GM21723 (cell line): ENCODE data around the gene DBP.
"Not testable (repeated sequence)": the region's sequence is repeated elsewhere in the genome, so short reads cannot be mapped to it uniquely, and the experiment has no call there.

Experiments used
- ATAC-seq: cut with Tn5 transposase; IDR thresholded peaks from one replicate; pipeline ENCODE4 v1.9.1; 2021; ENCODE audit warnings: mild to moderate bottlenecking, moderate library complexity; ENCODE audit not compliant: unreplicated experiment

DBP gene

DNA sequence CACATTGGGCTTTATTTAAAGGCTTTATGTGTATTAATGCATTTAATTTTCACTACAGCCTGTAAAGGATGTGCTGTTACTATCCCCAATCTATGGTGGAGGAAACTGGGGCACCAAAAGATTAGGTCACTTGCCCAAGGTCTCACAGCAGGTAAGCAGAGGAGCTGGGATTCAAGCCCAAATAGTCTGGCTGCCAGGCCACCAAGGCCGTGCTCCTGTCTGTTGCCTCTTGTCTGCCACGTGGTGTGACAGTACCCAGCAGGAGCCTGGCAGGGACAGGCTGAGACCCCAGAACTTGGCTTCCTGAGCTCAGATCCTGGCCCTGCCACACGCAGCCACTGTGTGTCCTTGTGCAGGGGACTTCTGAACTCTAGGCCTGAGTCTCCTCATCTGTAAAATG, 31.2 kb upstream of the DBP start:
- no peak for ATAC-seq

DNA sequence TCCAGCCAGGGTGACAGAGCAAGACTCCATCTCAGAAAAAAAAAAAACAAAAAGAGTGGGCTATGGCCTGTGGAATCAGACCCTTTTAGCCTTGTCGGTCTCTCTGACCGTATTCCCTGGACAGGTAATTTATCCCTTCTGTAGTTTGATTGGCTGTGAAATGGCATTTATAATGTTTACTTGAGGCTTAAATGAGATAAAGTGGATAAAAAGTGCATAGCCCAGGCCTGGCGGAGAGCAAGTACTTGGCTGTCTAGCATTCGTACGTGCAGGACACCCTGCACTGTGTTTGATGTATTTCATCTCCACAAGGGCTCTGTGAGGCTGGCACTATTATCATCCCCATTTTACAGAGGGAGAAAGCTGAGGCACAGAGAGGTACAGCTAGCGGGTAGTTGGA, 28.6 kb upstream of the DBP start:
- ATAC-seq: no peak

DNA sequence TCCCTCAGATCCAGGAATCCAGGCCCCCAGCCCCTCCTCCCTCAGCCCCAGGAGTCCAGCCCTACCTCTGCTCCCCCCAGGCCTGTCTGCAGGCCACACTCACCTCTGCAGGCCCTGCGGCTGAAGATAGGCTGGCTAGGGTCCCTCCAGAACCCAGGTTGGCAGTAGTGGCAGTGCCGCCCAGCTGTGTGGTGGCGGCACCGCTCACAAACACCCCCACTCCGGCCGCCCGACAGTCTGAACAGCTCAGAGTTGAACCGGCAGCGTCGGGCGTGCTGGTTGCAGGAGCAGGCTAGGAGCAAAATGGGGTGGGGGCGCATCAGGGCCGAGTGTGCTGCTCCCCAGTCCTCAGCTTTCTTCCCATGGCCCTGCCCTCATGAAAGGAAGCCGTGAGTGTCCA, 27.3 kb upstream of the DBP start:
- ATAC-seq: no peak

- ATAC-seq: no peak
Measured at GRCh38 chr19:48663667-48664066, 26.5 kb upstream of the DBP start.

DNA sequence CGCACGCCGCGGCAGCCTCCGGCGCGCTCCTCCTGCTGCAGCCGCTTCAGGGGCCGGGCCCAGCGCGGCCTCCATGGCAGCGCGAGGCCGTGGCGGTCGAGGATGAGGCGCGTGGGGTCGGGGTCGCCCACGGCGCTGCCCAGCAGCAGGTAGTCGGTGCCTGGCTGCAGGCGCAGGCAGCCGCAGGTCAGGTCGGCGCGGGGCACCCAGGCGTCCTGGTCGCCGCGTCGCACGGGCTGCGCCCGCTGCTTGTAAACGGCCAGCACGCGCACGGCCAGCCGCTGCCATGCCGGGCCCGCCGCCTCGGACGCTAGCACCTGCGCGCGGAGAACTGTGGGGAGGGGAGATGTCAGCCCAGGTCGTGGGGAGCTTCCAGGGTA, 24.5 kb upstream of the DBP start:
- ATAC-seq: no peak

DNA sequence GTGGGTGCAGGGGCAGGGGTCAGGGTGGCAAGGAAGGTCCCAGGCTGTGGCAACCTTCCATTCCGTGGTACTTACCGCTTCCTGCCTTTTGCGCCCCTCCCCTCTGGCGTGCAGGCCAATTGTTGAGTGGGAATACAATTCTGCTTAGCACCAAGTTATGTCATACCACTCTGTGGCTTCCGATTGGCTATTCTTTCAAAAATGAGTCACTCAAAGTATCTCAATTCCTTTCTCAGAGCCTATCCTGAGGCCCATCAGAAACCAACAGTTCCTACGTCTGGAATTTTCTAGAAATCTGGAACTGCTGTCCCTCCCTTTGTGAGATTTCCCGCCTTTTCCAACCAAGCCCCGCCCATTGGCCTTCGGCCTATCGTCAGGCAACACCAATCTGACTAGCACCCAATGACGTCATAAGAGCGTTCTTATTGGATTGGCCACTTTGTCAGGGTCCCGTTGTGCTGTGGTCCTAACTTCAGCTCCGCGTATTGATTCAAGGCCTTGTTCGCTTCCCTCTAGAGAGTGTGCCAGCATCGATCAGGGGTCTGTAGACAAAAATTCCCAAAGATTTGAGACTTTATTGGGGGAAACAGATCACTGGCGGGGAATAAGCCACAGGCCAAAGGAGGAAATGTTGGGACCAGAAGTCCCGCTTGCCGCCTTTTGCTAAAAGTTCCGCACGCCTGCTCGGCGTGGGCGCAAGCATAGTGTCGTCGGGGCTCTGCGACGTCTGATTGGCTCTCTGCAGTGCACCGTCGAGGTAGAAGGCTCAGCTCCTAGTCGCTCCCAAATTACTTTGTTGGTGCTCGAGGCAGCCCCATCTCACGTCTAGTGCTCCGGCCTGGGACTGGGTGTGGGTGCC, 23.9 kb upstream of the DBP start:
- peak; percentile 81 for ATAC-seq

DNA sequence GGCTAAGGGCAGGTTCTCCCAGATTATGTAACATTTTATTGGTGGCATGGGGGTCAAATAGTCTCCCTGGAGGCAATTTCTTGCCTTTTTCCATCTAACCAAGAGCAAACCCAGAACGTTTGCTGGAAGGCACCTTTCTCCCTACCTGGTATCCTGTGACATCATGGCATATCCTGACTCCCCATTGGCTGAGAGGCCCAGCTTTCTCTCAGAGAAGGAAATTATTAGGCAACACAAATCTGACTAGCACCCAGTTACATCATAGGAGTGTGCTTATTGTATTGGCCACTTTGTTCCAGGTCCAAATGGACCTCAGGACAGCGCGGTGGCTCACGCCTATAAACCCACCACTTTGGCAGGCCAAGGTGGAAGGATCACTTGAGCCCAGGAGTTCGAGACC, 22.6 kb upstream of the DBP start:
- ATAC-seq: no peak

DNA sequence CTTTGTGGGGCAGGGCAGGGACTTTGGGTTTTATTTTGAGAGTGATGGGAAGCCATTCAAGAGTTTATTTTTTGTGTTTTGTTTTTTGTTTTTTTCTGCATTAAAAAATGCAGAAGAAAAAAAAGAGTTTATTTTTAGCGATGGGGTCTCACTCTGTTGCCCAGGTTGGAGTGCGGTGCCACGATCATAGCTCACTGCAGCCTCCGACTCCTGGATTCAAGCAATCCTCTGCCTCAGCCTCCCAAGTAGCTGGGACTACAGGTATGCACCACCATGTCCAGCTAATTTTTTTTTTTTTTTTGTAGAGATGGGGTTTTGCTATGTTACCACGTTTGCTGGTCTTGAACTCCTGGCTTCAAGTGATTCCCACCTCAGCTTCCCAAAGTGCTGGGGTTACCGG, 21.3 kb upstream of the DBP start:
- ATAC-seq: no peak

GRCh38 chr19:48657828-48658227, 20.6 kb upstream of the DBP start:
- not testable (repeated sequence) for ATAC-seq

- no peak for ATAC-seq
Measured at GRCh38 chr19:48656840-48657474, 19.8 kb upstream of the DBP start.

DNA sequence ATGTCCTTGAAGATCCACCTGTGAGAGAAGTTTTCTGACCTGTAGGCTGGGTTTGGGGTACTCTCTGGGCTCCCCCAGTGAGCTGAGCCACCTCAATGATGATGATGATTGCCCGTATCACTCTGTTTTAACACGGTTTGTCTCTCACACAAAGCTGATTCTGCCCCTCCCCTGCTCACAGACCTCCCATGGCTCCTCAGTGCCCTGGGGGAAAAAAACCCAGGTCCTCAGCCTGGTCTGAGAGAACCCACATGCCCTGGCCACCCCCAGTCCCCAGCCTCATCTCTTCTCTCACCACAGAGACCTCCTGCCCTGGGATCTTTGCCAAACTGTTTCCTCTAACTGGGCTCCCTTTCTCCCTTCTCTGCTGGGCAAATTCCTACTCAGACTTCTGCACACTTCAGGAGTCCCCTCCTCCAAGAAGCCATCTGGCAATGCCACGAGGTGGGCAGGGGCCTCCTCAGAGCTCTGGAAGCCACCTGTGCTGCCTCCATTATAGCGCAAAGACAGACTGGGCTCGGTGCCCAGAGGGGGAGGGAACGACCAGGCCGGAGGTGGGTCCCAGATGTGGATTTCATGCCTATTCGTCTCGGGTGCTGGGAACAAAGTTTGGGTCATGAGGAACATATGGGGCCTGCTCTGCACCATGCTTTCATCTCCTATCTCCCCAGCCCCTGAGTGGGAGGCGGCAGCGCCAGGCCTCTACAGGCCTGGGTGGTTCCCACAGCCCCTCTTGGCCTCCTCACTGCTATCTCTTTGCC, 17.3 kb upstream of the DBP start:
- no peak for ATAC-seq

DNA sequence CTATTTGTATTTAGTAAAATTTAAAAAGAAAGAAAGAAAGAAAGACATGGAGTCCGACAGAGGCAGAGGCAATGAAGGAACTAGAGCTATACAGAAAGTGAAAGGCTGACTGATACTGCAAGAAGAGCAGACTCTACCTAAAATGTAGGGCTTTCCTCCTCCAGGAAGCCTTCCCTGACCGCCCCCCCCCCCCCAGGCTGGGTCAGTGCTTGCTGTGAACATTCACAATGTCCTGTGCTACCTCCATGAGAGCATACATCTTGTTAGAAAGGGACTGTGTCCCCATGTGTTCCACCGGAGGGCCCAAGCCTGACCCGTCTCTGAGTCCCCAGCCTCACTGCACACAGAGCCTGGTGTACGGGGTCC, 14.5 kb upstream of the DBP start:
- ATAC-seq: no peak

DNA sequence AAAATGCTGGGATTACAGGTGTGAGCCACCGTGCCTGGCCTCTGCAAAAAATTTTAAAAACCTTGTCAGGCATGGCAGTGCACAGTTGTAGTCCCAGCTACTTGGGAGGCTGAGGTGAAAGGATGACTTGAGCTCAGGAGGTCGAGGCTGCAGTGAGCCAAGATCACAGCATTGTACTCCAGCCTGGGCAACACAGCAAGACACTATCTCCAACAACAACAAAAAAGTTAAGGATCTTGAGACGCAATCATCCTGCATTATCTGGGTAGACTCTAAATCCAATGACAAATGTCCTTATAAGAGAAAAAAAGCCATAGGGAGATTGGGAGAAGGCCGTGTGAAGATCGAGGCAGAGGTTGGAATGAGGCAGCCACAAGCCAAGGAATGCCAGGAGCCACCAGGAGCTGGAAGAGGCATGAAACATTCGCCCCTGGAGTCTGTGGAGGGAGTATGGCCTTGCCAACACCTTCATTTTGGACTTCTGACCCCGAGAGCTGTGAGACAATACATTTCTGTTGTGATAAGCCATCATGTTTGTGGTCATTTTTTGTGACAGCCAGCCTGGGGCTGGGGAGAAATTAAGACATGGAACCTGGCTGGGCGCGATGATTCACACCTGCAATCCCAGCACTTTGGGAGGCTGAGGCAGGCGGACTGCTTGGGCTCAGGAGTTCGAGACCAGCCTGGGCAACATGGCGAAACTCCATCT, 13.9 kb upstream of the DBP start:
- no peak for ATAC-seq

DNA sequence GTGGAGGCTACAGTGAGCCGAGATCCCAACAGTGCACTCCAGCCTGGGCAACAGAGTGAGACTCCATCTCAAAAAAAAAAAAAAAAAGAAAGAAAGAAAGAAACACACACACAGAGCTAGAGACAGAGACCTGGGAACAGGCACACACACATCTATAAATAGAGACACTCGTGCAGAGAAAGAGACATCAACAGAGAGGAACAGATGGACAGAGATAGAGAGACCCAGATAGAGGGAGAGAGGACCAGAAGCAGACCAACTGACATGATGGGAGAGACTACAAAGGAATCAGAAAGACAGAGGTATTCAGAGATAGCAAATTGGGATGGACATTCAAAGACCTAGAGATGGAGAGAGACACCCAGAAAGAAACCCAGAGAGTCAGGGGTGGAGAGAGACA, 11.0 kb upstream of the DBP start:
- ATAC-seq: no peak

DNA sequence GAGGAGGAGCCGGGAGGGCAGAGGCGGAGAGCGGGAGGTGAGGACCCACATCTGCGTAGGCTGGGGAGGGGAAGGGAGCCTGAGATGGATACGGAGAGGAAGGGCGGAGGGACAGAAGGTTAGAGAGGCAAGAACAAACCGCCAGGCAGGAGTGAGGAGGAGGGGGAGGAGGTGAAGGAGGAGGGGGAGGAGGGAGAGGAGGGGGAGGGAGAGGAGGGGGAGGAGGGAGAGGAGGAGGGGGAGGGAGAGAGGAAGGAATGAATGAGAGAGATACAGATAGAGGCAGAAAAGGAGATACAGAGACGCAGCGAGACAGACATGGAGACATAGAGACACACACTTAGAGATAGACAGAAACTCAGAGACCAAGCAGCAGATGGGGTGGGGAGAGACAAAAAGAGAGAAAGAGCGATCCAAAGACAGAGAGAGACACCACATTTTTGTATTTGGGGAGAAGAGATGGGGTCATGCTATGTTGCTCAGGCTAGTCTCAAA, 9.6 kb upstream of the DBP start:
- ATAC-seq: no peak

- peak; percentile 67 for ATAC-seq
Measured at GRCh38 chr19:48646001-48646721, 9.0 kb upstream of the DBP start, which contains the start of gene CA11. CA11 (minus strand) TSS chr19:48646187; CDS start chr19:48645632, 555 bp downstream.

DNA sequence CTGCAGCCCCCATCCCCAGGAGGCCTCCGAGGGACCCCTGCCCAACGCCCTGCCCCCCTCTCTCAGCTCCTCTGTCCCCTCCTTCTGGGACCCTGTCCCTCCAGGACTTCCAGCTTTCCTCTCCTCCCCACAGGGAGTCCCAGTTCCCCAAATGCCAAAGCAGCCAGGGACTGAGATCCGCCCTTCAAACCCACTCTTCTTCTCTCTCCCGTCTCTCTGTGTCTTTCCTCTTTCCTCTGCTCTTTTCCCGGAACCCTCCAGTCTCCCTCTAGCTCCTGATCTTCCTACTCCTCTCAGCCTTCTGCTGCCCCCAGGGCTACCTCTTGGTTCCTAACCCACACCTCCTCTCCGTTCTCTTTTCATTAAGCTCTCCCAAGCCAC, 8.4 kb upstream of the DBP start:
- ATAC-seq: no peak

DNA sequence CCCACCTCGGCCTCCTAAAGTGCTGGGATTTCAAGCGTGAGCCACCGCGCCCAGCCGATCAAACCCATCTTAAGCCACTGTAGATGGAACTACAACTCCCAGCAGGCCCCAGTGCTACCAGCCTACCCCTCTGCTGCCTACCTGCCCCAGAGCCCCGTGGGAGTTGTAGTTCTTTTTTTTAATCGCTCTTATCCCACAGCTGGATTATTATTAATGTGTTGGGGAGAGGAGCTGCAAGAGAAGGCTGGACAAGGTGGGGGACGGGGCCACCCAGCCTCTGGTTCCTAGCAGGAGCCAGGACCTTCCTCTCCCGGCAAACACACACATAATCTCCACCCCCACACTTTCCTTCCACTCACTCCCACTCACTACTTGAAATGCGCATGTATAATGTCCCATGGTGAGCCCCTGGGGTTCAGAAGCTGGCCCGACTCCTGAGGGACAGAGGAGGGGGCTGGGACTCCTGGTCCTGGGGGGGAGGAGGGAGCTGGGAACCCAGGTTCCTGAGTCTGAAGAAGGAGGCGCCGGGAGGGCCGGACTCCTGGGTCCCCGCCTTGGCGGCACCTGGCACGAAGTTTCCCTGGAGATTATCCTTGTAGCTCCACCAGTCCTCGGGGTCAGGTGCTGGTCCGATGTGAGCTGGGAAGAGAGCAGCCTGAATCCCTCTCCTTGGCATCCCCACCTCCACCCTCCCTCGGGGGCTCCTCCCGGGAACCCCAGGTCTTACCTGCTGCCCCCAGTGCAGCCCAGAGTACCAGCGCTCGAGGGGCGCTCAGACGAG, 7.8 kb upstream of the DBP start:
- no peak for ATAC-seq

DNA sequence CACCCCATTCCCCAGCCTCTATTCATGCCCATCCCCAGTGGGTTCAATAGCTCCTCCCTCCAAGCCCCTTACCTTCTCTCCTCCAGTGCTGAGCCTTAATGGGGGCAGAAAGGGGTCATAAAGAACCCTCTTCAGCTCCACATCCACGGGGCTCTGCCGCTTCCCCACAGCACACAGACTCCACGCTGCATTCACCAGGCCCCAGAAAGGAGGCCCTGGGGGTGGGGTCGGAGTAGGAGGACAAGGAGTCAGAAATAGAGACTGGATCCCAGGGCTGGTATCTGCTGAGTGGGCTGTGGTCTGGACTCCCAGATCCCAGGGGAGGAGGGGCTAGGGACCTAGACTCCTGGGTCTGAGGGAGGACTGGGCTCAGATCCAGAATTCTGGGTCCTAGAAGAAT, 7.2 kb upstream of the DBP start:
- no peak for ATAC-seq

- no peak for ATAC-seq
Measured at GRCh38 chr19:48642862-48643261, 5.7 kb upstream of the DBP start.
